Uterus (tissue), 2 donors: ENCODE results near the gene SP140.

Experiments
- POLR2A ChIP-seq, 2 donors: fragments of 450-650 bp; IDR thresholded peaks; one replicate each; pipeline ENCODE4 v1.6.1; 2016; ENCODE audit warnings: antibody characterized with exemption in 2 of 2, mild to moderate bottlenecking in 1 of 2, moderate library complexity in 1 of 2
- TF ChIP-seq, protein P1 (sequence below), 4 experiments: fragments of 200-600 bp in 2 of 4; fragments of 450-650 bp in 2 of 4; sonication (generic) in 2 of 4; IDR thresholded peaks; one replicate each; pipeline ENCODE4 v1.5.1; 2016 to 2019; ENCODE audit warnings: antibody characterized with exemption in 4 of 4, mild to moderate bottlenecking in 2 of 4, moderate library complexity in 1 of 4

DNA sequence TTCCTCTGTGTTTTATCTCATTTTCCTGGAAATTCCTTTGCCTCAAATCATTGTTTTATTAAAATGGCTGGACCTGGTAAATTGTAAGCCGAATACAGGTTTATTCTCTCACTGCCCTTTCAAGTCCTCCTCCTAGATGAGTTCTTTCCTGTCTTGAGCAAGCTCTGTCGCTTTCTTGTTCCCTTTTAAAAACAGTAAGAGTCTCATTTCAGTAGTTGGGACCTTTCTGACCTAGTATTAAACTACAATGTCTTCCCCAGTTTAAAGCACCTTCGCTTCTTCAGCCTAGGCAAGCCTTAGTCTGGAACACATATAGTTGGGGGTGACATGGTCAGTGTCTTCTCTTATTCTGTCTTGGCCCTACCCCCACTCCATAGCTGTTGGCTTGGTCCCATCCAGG lies 60.5 kb downstream of the SP140 start:
- TF ChIP-seq, protein P1, sequence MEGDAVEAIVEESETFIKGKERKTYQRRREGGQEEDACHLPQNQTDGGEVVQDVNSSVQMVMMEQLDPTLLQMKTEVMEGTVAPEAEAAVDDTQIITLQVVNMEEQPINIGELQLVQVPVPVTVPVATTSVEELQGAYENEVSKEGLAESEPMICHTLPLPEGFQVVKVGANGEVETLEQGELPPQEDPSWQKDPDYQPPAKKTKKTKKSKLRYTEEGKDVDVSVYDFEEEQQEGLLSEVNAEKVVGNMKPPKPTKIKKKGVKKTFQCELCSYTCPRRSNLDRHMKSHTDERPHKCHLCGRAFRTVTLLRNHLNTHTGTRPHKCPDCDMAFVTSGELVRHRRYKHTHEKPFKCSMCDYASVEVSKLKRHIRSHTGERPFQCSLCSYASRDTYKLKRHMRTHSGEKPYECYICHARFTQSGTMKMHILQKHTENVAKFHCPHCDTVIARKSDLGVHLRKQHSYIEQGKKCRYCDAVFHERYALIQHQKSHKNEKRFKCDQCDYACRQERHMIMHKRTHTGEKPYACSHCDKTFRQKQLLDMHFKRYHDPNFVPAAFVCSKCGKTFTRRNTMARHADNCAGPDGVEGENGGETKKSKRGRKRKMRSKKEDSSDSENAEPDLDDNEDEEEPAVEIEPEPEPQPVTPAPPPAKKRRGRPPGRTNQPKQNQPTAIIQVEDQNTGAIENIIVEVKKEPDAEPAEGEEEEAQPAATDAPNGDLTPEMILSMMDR (IDR thresholded peaks at IDR 0.05), result no peak
- TF ChIP-seq POLR2A (IDR thresholded peaks at IDR 0.05), result no peak
